ENCODE data around the gene IKBIP.

DNA sequence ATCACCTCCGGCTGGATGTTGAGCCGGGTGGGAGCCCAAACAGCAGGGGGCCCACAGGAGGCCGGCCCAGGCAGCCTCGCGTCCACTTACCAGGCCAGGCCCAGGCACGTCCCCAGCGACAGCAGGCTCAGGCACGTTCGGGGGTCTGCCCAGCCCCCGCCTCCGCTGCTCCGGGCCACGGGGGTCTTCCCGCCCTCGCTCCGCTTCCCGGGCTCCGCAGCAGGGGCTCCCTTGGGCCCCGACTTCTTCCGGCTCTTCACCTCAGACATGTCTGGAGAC is 216 bp downstream of the IKBIP start:
- TF ChIP-seq, protein P1, sequence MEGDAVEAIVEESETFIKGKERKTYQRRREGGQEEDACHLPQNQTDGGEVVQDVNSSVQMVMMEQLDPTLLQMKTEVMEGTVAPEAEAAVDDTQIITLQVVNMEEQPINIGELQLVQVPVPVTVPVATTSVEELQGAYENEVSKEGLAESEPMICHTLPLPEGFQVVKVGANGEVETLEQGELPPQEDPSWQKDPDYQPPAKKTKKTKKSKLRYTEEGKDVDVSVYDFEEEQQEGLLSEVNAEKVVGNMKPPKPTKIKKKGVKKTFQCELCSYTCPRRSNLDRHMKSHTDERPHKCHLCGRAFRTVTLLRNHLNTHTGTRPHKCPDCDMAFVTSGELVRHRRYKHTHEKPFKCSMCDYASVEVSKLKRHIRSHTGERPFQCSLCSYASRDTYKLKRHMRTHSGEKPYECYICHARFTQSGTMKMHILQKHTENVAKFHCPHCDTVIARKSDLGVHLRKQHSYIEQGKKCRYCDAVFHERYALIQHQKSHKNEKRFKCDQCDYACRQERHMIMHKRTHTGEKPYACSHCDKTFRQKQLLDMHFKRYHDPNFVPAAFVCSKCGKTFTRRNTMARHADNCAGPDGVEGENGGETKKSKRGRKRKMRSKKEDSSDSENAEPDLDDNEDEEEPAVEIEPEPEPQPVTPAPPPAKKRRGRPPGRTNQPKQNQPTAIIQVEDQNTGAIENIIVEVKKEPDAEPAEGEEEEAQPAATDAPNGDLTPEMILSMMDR (IDR thresholded peaks at IDR 0.05; ENCODE audit: low read length): 0 out of 2 replicates have a peak, but pooled peaks have one; percentile 9
- TF ChIP-seq EZH2 (optimal IDR thresholded peaks at IDR 0.05; ENCODE audit: low read depth, low read length) (no peak), EZH2phosphoT487 (IDR thresholded peaks at IDR 0.05; ENCODE audit: low read length) (no peak)
